Neural cell (in vitro differentiated cells): Measurements from ENCODE around the gene GRIK2. TPM values are rescaled to one million over a fixed set of nuclear protein-coding genes. Genes with fewer than 3 reads are reported as not detected.

Source experiments
- H2AFZ ChIP-seq: fragments of 200-600, 300-800 bp; sonication (generic), shearing (Covaris generic); 2 replicates; pipeline ENCODE4 v1.6.0; 2014; ENCODE audit warnings: low read depth, mild to moderate bottlenecking, antibody characterized with exemption, low read length, moderate library complexity
- H3F3A ChIP-seq: fragments of 200-600 bp; shearing (Covaris generic); 2 replicates; pipeline ENCODE4 v1.6.1; 2016; ENCODE audit warnings: mild to moderate bottlenecking, moderate library complexity, mixed read lengths, antibody characterized with exemption, low read length; ENCODE audit not compliant: insufficient read depth, poor library complexity, severe bottlenecking
- H3K27ac ChIP-seq: fragments of 200-600, 300-800 bp; sonication (generic), shearing (Covaris generic); 2 replicates; pipeline ENCODE4 v1.5.1; 2014; ENCODE audit warnings: mild to moderate bottlenecking, low read length, moderate library complexity
- H3K27me3 ChIP-seq: fragments of 300-800, 200-600 bp; sonication (generic), shearing (Covaris generic); 2 replicates; pipeline ENCODE4 v1.6.0; 2014; ENCODE audit warnings: mild to moderate bottlenecking, low read depth, low read length, moderate library complexity; ENCODE audit not compliant: insufficient read depth
- H3K36me3 ChIP-seq: fragments of 300-800, 200-600 bp; sonication (generic), shearing (Covaris generic); 2 replicates; pipeline ENCODE4 v1.5.1; 2014; ENCODE audit warnings: mild to moderate bottlenecking, antibody characterized with exemption, low read length, moderate library complexity; ENCODE audit not compliant: insufficient read depth
- H3K4me2 ChIP-seq: fragments of 300-800, 200-600 bp; sonication (generic), shearing (Covaris generic); 2 replicates; pipeline ENCODE4 v1.6.0; 2014; ENCODE audit warnings: mild to moderate bottlenecking, low read length
- H3K4me3 ChIP-seq: fragments of 300-800, 200-600 bp; sonication (generic), shearing (Covaris generic); 2 replicates; pipeline ENCODE4 v1.5.1; 2014; ENCODE audit warnings: mild to moderate bottlenecking, low read length, moderate library complexity
- H3K79me2 ChIP-seq: fragments of 200-600 bp; shearing (Covaris generic); replicated peaks from 2 replicates; pipeline ENCODE4 v1.6.0; 2014; ENCODE audit warnings: mild to moderate bottlenecking, low read length, moderate library complexity; ENCODE audit not compliant: insufficient read depth
- H3K9ac ChIP-seq: fragments of 300-800, 200-600 bp; sonication (generic), shearing (Covaris generic); 2 replicates; pipeline ENCODE4 v1.6.1; 2016; ENCODE audit warnings: mild to moderate bottlenecking, low read length, mixed read lengths
- H3K9me2 ChIP-seq: fragments of 200-600 bp; shearing (Covaris generic); 2 replicates; pipeline ENCODE4 v1.6.1; 2016; ENCODE audit warnings: mild to moderate bottlenecking, low read length, mixed read lengths; ENCODE audit not compliant: insufficient read depth
- H3K9me3 ChIP-seq: fragments of 200-600, 300-800 bp; sonication (generic), shearing (Covaris generic); 2 replicates; pipeline ENCODE4 v1.6.1; 2016; ENCODE audit warnings: mild to moderate bottlenecking, mixed run types, low read length, moderate library complexity, mixed read lengths
- H4K20me1 ChIP-seq: fragments of 200-600 bp; shearing (Covaris generic); 2 replicates; pipeline ENCODE4 v1.6.1; 2016; ENCODE audit warnings: mild to moderate bottlenecking, mixed run types; ENCODE audit not compliant: insufficient read depth
- CTCF ChIP-seq: fragments of 450-650 bp; IDR thresholded peaks from 2 replicates; pipeline ENCODE4 v1.5.1; 2014; ENCODE audit warnings: antibody characterized with exemption, mild to moderate bottlenecking, moderate library complexity; ENCODE audit not compliant: poor library complexity, severe bottlenecking
- EP300 ChIP-seq: fragments of 450-650 bp; conservative IDR thresholded peaks from 2 replicates; pipeline ENCODE4 v1.6.1; 2014; ENCODE audit warnings: antibody characterized with exemption, mild to moderate bottlenecking, moderate library complexity; ENCODE audit not compliant: poor library complexity, severe bottlenecking
- EZH2 ChIP-seq: fragments of 200-600, 300-800 bp; shearing (Covaris generic), sonication (generic); IDR thresholded peaks from 2 replicates; pipeline ENCODE4 v1.6.1; 2014; ENCODE audit warnings: antibody characterized with exemption, low read length, borderline replicate concordance, mild to moderate bottlenecking; ENCODE audit not compliant: insufficient read depth, poor library complexity, severe bottlenecking
- MXI1 ChIP-seq: fragments of 450-650 bp; conservative IDR thresholded peaks from 2 replicates; pipeline ENCODE4 v1.6.1; 2014; ENCODE audit warnings: antibody characterized with exemption, mild to moderate bottlenecking; ENCODE audit not compliant: poor library complexity, severe bottlenecking
- POLR2AphosphoS5 ChIP-seq: IDR thresholded peaks from 2 replicates; pipeline ENCODE4 v1.6.1; 2012
- RAD21 ChIP-seq: fragments of 450-650 bp; conservative IDR thresholded peaks from 2 replicates; pipeline ENCODE4 v1.6.1; 2014; ENCODE audit warnings: antibody characterized with exemption, mild to moderate bottlenecking, moderate library complexity
- REST ChIP-seq: IDR thresholded peaks from 2 replicates; pipeline ENCODE4 v1.6.1; 2012; ENCODE audit warnings: borderline replicate concordance
- SMC3 ChIP-seq: fragments of 450-650 bp; conservative IDR thresholded peaks from 2 replicates; pipeline ENCODE4 v1.6.1; 2014; ENCODE audit warnings: antibody characterized with exemption, mild to moderate bottlenecking, moderate library complexity; ENCODE audit not compliant: poor library complexity
- TAF1 ChIP-seq: IDR thresholded peaks from 2 replicates; pipeline ENCODE4 v1.6.1; 2012; ENCODE audit warnings: low read depth
- polyA plus RNA-seq: library from polyadenylated mRNA; depleted of rRNA; stranded (reverse); fragments of >200 nt; gene quantifications from 2 replicates; pipeline ENCODE4 v1.2.3, GENCODE V29; 2014

GRIK2 gene
- polyA plus RNA-seq, 1 donor from 2014 or later, result 106 TPM

- H3K4me2 ChIP-seq, result no peak overlapping the region
- TF ChIP-seq MXI1 (no peak), EZH2 (no peak), EP300 (no peak), POLR2AphosphoS5 (no peak), REST (no peak), CTCF (no peak), SMC3 (no peak), RAD21 (no peak), TAF1 (no peak)
- no peak overlapping the region for H3K27ac ChIP-seq
- H3K9me2 ChIP-seq, result no peaks in the 10 kb centered on the region
- no peaks in the 10 kb centered on the region for H3K36me3 ChIP-seq
- H3F3A ChIP-seq, result no peaks in the 10 kb centered on the region
- no peaks in the 10 kb centered on the region for H3K27me3 ChIP-seq
- no peaks in the 10 kb centered on the region for H4K20me1 ChIP-seq
- no peaks in the 10 kb centered on the region for H3K79me2 ChIP-seq
- no peak overlapping the region for H3K4me3 ChIP-seq
- H3K9me3 ChIP-seq, result no peaks in the 10 kb centered on the region
- H2AFZ ChIP-seq, result no peak overlapping the region
- no peak overlapping the region for H3K9ac ChIP-seq
Observed at GRCh38 chr6:102028176-102028575, 634.7 kb downstream of the GRIK2 start.

- Histone ChIP-seq H3K36me3 (no peaks in the 10 kb centered on the region), H2AFZ (no peak overlapping the region), H3K27ac (no peak overlapping the region), H3K9me3 (no peaks in the 10 kb centered on the region), H3K79me2 (no peaks in the 10 kb centered on the region), H4K20me1 (no peaks in the 10 kb centered on the region), H3K9ac (no peak overlapping the region), H3F3A (no peaks in the 10 kb centered on the region), H3K4me2 (no peak overlapping the region), H3K9me2 (no peaks in the 10 kb centered on the region), H3K4me3 (no peak overlapping the region), H3K27me3 (no peaks in the 10 kb centered on the region)
- TF ChIP-seq POLR2AphosphoS5, result no peak
- no peak for TF ChIP-seq REST
- no peak for TF ChIP-seq RAD21
- no peak for TF ChIP-seq TAF1
- no peak for TF ChIP-seq SMC3
- no peak for TF ChIP-seq EZH2
- TF ChIP-seq CTCF, result no peak
- TF ChIP-seq EP300, result no peak
- no peak for TF ChIP-seq MXI1
Observed at GRCh38 chr6:102038964-102039363, 645.5 kb downstream of the GRIK2 start.
